OCI-LY3 (cell line): ENCODE data around the gene SCYGR2.
"Not testable (repeated sequence)": the region's sequence is repeated elsewhere in the genome, so short reads cannot be mapped to it uniquely, and the experiment has no call there.

Experiments
- H2AFZ ChIP-seq: fragments of 200-600, 300-600 bp; shearing (Covaris generic); 2 replicates; pipeline ENCODE4 v1.6.0; 2014; ENCODE audit warnings: antibody characterized with exemption, low read depth, low read length
- H3K27ac ChIP-seq: fragments of 200-600, 300-600 bp; sonication (generic); 2 replicates; pipeline ENCODE4 v1.5.1; 2014; ENCODE audit warnings: mild to moderate bottlenecking, low read length, moderate library complexity, mixed read lengths
- H3K27me3 ChIP-seq: fragments of 200-600, 300-600 bp; sonication (generic); 2 replicates; pipeline ENCODE4 v1.6.1; 2014; ENCODE audit warnings: low read depth, low read length, mixed read lengths
- H3K36me3 ChIP-seq: fragments of 200-600, 300-600 bp; sonication (generic); replicated peaks from 2 replicates; pipeline ENCODE3; 2014; ENCODE audit warnings: low read depth, low read length, mixed read lengths
- H3K4me1 ChIP-seq: fragments of 300-600, 200-600 bp; sonication (generic); 2 replicates; pipeline ENCODE4 v1.6.1; 2014; ENCODE audit warnings: low read length, mixed read lengths
- H3K4me2 ChIP-seq: fragments of 200-600, 300-600 bp; sonication (generic); 2 replicates; pipeline ENCODE4 v1.6.1; 2014; ENCODE audit warnings: low read length, mixed read lengths
- H3K4me3 ChIP-seq: fragments of 300-600, 200-600 bp; sonication (generic); 2 replicates; pipeline ENCODE4 v1.5.1; 2014; ENCODE audit warnings: antibody characterized with exemption, mild to moderate bottlenecking, low read length, moderate library complexity
- H3K79me2 ChIP-seq: fragments of 300-600, 200-600 bp; shearing (Covaris generic); 2 replicates; pipeline ENCODE4 v1.6.1; 2014; ENCODE audit warnings: mild to moderate bottlenecking, low read length, mixed read lengths
- H3K9ac ChIP-seq: fragments of 300-600, 200-600 bp; shearing (Covaris generic); 2 replicates; pipeline ENCODE4 v1.6.0; 2014; ENCODE audit warnings: mild to moderate bottlenecking, low read length, moderate library complexity
- H3K9me3 ChIP-seq: fragments of 200-600, 300-600 bp; shearing (Covaris generic); 2 replicates; pipeline ENCODE4 v1.6.1; 2014; ENCODE audit warnings: low read length, mixed read lengths; ENCODE audit not compliant: insufficient read depth
- H4K20me1 ChIP-seq: fragments of 200-600, 300-600 bp; sonication (generic); 2 replicates; pipeline ENCODE4 v1.6.1; 2016; ENCODE audit warnings: low read length, mixed read lengths; ENCODE audit not compliant: insufficient read depth
- EZH2phosphoT487 ChIP-seq: fragments of 200-600 bp; shearing (Covaris generic); IDR thresholded peaks from 2 replicates; pipeline ENCODE4 v1.6.1; 2018; ENCODE audit warnings: antibody characterized with exemption, mixed run types, low read depth
- TF ChIP-seq, protein P1 (sequence below): fragments of 200-600, 300-600 bp; sonication (generic); IDR thresholded peaks from 2 replicates; pipeline ENCODE4 v1.5.1; 2014; ENCODE audit warnings: antibody characterized with exemption, low read length, low read depth

Gene SCYGR2

GRCh38 chr2:227598835-227599503 lies at the start of gene SCYGR2:
TSS of gene SCYGR2 (plus strand) at chr2:227598893. CDS start at chr2:227598893, 0 bp downstream.
- H3K79me2 ChIP-seq, H3K4me3 ChIP-seq, H3K27me3 ChIP-seq, H3K9me3 ChIP-seq, H3K9ac ChIP-seq, H3K4me1 ChIP-seq, H3K27ac ChIP-seq, H3K36me3 ChIP-seq, H4K20me1 ChIP-seq, H2AFZ ChIP-seq, H3K4me2 ChIP-seq: not testable (repeated sequence)

GRCh38 chr2:227551836-227552235 lies 46.9 kb upstream of the SCYGR2 start:
- Histone ChIP-seq H3K9ac (no peak overlapping the region), H3K36me3 (peaks cover 4% of the 10 kb centered on the region), H4K20me1 (no peaks in the 10 kb centered on the region), H3K9me3 (no peaks in the 10 kb centered on the region), H3K27ac (no peak overlapping the region), H3K4me1 (no peaks in the 10 kb centered on the region), H3K4me2 (no peak overlapping the region), H3K79me2 (no peaks in the 10 kb centered on the region), H3K4me3 (no peak overlapping the region), H3K27me3 (no peaks in the 10 kb centered on the region), H2AFZ (no peak overlapping the region)
- TF ChIP-seq, protein P1, sequence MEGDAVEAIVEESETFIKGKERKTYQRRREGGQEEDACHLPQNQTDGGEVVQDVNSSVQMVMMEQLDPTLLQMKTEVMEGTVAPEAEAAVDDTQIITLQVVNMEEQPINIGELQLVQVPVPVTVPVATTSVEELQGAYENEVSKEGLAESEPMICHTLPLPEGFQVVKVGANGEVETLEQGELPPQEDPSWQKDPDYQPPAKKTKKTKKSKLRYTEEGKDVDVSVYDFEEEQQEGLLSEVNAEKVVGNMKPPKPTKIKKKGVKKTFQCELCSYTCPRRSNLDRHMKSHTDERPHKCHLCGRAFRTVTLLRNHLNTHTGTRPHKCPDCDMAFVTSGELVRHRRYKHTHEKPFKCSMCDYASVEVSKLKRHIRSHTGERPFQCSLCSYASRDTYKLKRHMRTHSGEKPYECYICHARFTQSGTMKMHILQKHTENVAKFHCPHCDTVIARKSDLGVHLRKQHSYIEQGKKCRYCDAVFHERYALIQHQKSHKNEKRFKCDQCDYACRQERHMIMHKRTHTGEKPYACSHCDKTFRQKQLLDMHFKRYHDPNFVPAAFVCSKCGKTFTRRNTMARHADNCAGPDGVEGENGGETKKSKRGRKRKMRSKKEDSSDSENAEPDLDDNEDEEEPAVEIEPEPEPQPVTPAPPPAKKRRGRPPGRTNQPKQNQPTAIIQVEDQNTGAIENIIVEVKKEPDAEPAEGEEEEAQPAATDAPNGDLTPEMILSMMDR = no peak
- no peak for TF ChIP-seq EZH2phosphoT487

- Histone ChIP-seq H3K9ac (no peak overlapping the region), H3K27ac (no peak overlapping the region), H3K4me3 (no peak overlapping the region), H4K20me1 (no peaks in the 10 kb centered on the region), H3K9me3 (no peaks in the 10 kb centered on the region), H3K4me1 (no peaks in the 10 kb centered on the region), H2AFZ (no peak overlapping the region), H3K27me3 (no peaks in the 10 kb centered on the region), H3K36me3 (no peaks in the 10 kb centered on the region), H3K79me2 (no peaks in the 10 kb centered on the region), H3K4me2 (no peak overlapping the region)
- TF ChIP-seq EZH2phosphoT487 = no peak
- TF ChIP-seq, protein P1 = no peak
Measured at GRCh38 chr2:227562581-227562980, 36.1 kb upstream of the SCYGR2 start.

GRCh38 chr2:227565080-227565479 lies 33.6 kb upstream of the SCYGR2 start:
- no peak for TF ChIP-seq EZH2phosphoT487
- TF ChIP-seq, protein P1 = no peak
- H3K4me1 ChIP-seq = no peaks in the 10 kb centered on the region
- no peaks in the 10 kb centered on the region for H3K79me2 ChIP-seq
- no peak overlapping the region for H3K9ac ChIP-seq
- no peak overlapping the region for H3K4me2 ChIP-seq
- H4K20me1 ChIP-seq = no peaks in the 10 kb centered on the region
- H3K27ac ChIP-seq = no peak overlapping the region
- H3K27me3 ChIP-seq = no peaks in the 10 kb centered on the region
- H3K4me3 ChIP-seq = no peak overlapping the region
- H2AFZ ChIP-seq = no peak overlapping the region
- no peaks in the 10 kb centered on the region for H3K36me3 ChIP-seq
- no peaks in the 10 kb centered on the region for H3K9me3 ChIP-seq
